Kidney (tissue), 14 donors: ENCODE data around the gene PLEKHG5. TPM values are rescaled to one million over a fixed set of nuclear protein-coding genes. Genes with fewer than 3 reads are reported as not detected.

Experiments
- DNase-seq, 5 donors: peaks; one replicate each; pipeline ENCODE4 v3.0.0-alpha.2; 2013 to 2020
- FAIRE-seq: peaks from 2 replicates; lab custom pipeline; 2012; peaks lifted over from hg19 to GRCh38; lab: Jason Lieb, UNC
- H3K27ac ChIP-seq, 2 donors: one replicate each; pipeline ENCODE4 v1.7.0; 2013; ENCODE audit warnings: low read depth in 2 of 2, low read length in 2 of 2, inconsistent platforms in 1 of 2
- H3K27me3 ChIP-seq: one replicate; pipeline ENCODE4 v1.7.1; 2013; ENCODE audit warnings: low read length, inconsistent platforms; ENCODE audit not compliant: control insufficient read depth, insufficient read depth
- H3K36me3 ChIP-seq, 3 donors: one replicate each; pipeline versions ENCODE4 v1.7.0 to v1.7.1; 2013; ENCODE audit warnings: low read length in 3 of 3, control low read depth in 1 of 3, inconsistent platforms in 1 of 3; ENCODE audit not compliant: insufficient read depth in 3 of 3, control insufficient read depth in 2 of 3
- H3K4me1 ChIP-seq, 3 donors: one replicate each; pipeline versions ENCODE4 v1.7.0 to v1.7.1; 2013; ENCODE audit warnings: low read length in 3 of 3, inconsistent platforms in 1 of 3, low read depth in 1 of 3; ENCODE audit not compliant: control insufficient read depth in 2 of 3, insufficient read depth in 2 of 3
- H3K4me3 ChIP-seq, 3 donors: one replicate each; pipeline versions ENCODE4 v1.7.0 to v1.8.1; 2013; ENCODE audit warnings: low read length in 3 of 3, control low read depth in 1 of 3, inconsistent platforms in 1 of 3
- H3K9ac ChIP-seq, 3 donors: one replicate each; pipeline versions ENCODE4 v1.7.0 to v1.7.1; 2013; ENCODE audit warnings: low read length in 3 of 3, control low read depth in 1 of 3, inconsistent platforms in 1 of 3
- H3K9me3 ChIP-seq, 3 donors: one replicate each; pipeline versions ENCODE4 v1.7.0 to v1.7.1; 2013; ENCODE audit warnings: low read length in 3 of 3, control low read depth in 1 of 3, inconsistent platforms in 1 of 3; ENCODE audit not compliant: control insufficient read depth in 2 of 3, insufficient read depth in 1 of 3
- intact Hi-C: fragments of 100-400 bp; cut with DNase I; formaldehyde crosslinking; loops from one replicate; pipeline ENCODE4 v1.11.1; 2022
- polyA plus RNA-seq: library from polyadenylated mRNA; stranded (reverse); fragments of 350-450 nt; fragmentation: Illumina TruSeq; extraction: RNeasy Lipid Tissue Mini Kit (QIAGEN cat#74804); gene quantifications from one replicate; pipeline ENCODE4 v1.2.3, GENCODE V29; 2014; ENCODE audit warnings: low read depth, low replicate concordance; ENCODE audit not compliant: insufficient read depth
- total RNA-seq: library from RNA; stranded (reverse); fragmentation: NEBNext Ultra II Directional; extraction: Animal tissue kit (Norgen Biotek cat#: 25700); gene quantifications from one replicate; pipeline ENCODE4 v1.2.1, GENCODE V29; 2021
- TF ChIP-seq, protein P1 (sequence below): IDR thresholded peaks from 3 replicates; pipeline ENCODE4 v1.5.1; 2012; ENCODE audit warnings: mild to moderate bottlenecking, moderate library complexity, borderline replicate concordance; ENCODE audit not compliant: insufficient read depth; ENCODE audit errors: extremely low read depth
- donor health status: control.
- donor health status: control.
- donor health status: control.
- donor health status: control.
- donor health status: control.
- donor health status: DM: yes; HTN: yes; CAD: no.
- donor health status: Normal renal cell carcinoma (clear cell type).

PLEKHG5 gene
- total and polyA plus RNA-seq, 2 donors from 2014 or later: 4.4 to 14.0 TPM

DNA sequence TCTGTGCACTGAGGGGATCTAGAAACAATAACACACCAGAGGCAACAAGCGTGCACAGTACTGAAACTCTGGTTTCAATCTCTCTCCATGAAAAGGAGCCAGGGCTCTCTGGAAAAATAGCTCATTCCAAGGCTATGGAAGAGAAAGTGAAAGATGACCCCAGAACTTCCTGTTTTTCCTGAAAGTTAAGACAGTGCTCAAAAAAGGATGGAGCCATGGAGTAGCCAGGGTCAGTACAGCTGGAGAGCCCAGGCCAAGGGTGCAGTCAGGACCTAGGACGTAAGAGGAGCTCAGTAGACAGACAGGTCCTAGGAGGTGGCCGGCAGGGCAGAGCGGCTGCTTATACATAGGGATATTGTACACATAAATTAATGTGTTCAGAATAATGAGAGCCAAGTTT, 43.7 kb upstream of the PLEKHG5 start:
- H3K9ac ChIP-seq: no peak overlapping the region
- H3K36me3 ChIP-seq: peaks cover 13 to 29% (median 14%) of the 10 kb centered on the region in 3 donors
- no peak overlapping the region for H3K4me3 ChIP-seq
- no peaks in the 10 kb centered on the region for H3K9me3 ChIP-seq
- H3K27ac ChIP-seq: no peak overlapping the region
- TF ChIP-seq, protein P1, sequence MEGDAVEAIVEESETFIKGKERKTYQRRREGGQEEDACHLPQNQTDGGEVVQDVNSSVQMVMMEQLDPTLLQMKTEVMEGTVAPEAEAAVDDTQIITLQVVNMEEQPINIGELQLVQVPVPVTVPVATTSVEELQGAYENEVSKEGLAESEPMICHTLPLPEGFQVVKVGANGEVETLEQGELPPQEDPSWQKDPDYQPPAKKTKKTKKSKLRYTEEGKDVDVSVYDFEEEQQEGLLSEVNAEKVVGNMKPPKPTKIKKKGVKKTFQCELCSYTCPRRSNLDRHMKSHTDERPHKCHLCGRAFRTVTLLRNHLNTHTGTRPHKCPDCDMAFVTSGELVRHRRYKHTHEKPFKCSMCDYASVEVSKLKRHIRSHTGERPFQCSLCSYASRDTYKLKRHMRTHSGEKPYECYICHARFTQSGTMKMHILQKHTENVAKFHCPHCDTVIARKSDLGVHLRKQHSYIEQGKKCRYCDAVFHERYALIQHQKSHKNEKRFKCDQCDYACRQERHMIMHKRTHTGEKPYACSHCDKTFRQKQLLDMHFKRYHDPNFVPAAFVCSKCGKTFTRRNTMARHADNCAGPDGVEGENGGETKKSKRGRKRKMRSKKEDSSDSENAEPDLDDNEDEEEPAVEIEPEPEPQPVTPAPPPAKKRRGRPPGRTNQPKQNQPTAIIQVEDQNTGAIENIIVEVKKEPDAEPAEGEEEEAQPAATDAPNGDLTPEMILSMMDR: no peak
- intact Hi-C loops: no loop called here
- no peaks in the 10 kb centered on the region for H3K4me1 ChIP-seq
- FAIRE-seq (no peak), DNase-seq (peak in 1 of 5 donors; percentile 22)
- no peaks in the 10 kb centered on the region for H3K27me3 ChIP-seq

DNA sequence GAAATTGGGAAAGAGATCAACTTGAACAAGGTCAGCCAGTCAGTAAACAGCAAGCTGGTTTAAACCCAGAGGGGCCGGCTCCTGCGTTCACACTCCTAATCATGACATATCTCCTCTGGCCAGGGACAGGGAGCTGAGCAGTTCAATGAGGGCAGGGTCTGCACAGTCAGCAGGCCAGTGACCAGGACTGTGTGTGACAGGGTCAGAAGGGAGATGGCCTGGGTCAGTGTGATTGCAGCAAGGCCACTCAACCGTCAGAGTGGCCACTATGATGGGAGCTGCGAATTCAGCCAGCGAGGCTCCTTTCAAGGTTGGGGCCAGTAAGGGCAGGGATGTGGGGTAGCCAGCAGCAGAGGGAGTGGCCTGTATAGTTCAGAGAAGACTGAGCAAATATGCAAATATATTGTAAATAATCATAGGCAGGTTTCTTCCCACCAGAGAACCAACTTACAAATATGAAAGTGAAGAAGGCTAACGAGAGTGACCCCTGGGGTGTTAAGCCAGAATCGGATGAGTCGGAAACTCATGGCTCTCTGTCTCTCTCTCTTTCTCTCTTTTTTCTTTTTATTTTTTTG, 42.9 kb upstream of the PLEKHG5 start:
- Histone ChIP-seq H3K27me3 (no peaks in the 10 kb centered on the region), H3K36me3 (peaks cover 13 to 29% (median 14%) of the 10 kb centered on the region in 3 donors), H3K9ac (no peak overlapping the region), H3K9me3 (no peaks in the 10 kb centered on the region), H3K27ac (no peak overlapping the region), H3K4me3 (no peak overlapping the region), H3K4me1 (no peaks in the 10 kb centered on the region)
- DNase-seq: peak in 1 of 5 donors; percentile 23
- no peak for FAIRE-seq
- intact Hi-C loops: no loop called here
- TF ChIP-seq, protein P1: no peak

DNA sequence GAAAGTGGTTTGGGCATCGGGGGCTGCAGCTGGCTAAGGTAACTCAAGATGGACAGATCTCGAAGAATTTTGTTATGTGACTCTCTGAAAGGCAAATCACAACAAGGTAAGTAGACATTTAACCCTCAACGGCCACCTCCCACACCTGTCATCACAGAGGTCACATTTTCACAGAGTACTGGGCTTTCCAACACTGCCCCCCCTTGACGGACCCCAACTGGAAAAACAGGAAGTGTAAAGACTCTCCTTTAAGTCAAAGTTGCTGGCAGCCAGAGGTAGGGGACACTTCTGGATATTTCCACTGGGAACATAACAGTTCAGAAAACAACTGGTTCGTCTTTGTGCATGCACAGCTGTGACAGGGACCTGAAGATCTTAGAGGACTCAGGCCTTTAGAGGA, 40.5 kb upstream of the PLEKHG5 start:
- no peak overlapping the region for H3K27ac ChIP-seq
- peaks cover 16 to 42% (median 26%) of the 10 kb centered on the region in 3 donors for H3K36me3 ChIP-seq
- H3K27me3 ChIP-seq: no peaks in the 10 kb centered on the region
- H3K9ac ChIP-seq: no peak overlapping the region
- H3K4me1 ChIP-seq: no peaks in the 10 kb centered on the region
- intact Hi-C loops: no loop called here
- TF ChIP-seq, protein P1: no peak
- H3K4me3 ChIP-seq: no peak overlapping the region
- DNase-seq (peak in 4 of 5 donors; percentile 4 to 52 (median 37)), FAIRE-seq (no peak)
- no peaks in the 10 kb centered on the region for H3K9me3 ChIP-seq
